Mucosa of descending colon (tissue), 3 donors: ENCODE measurements around the gene MMS22L. TPM values are rescaled to one million over a fixed set of nuclear protein-coding genes. Genes with fewer than 3 reads are reported as not detected.

Source experiments
- ATAC-seq: fragments of 200-7000 bp; cut with Tn5 transposase; one replicate; pipeline ENCODE4 v1.9.1; 2020; ENCODE audit warnings: mild to moderate bottlenecking, moderate library complexity
- DNase-seq, 3 donors: peaks; one replicate each; pipeline ENCODE4 v3.0.0-alpha.2; 2020
- H3K36me3 ChIP-seq: fragments of 200-600 bp; one replicate; pipeline ENCODE4 v1.8.0; 2021; ENCODE audit warnings: low read depth, mild to moderate bottlenecking
- H3K4me1 ChIP-seq: fragments of 200-600 bp; one replicate; pipeline ENCODE4 v1.8.0; 2021; ENCODE audit warnings: low read depth, mild to moderate bottlenecking
- H3K4me3 ChIP-seq: fragments of 200-600 bp; one replicate; pipeline ENCODE4 v1.8.0; 2021; ENCODE audit warnings: mild to moderate bottlenecking
- H3K9me3 ChIP-seq: fragments of 200-600 bp; one replicate; pipeline ENCODE4 v1.8.0; 2021; ENCODE audit warnings: mild to moderate bottlenecking
- intact Hi-C, 2 donors: fragments of 100-400 bp; cut with DNase I in 1 of 2; cut with micrococcal nuclease in 1 of 2; formaldehyde crosslinking; loops; one replicate each; pipeline versions ENCODE4 v1.11.0 to v1.11.1; 2022; cut with DNase I, micrococcal nuclease
- total RNA-seq, 3 donors: library from RNA; stranded (reverse); fragmentation: NEBNext Ultra II Directional in 2 of 3; extraction: Animal tissue kit (Norgen Biotek cat#: 25700) in 2 of 3; gene quantifications; one replicate each; pipeline versions ENCODE4 v1.2.1 to v1.2.4, GENCODE V29; 2021 to 2023
- TF ChIP-seq, protein P1 (sequence below): fragments of 200-600 bp; IDR thresholded peaks from one replicate; pipeline ENCODE4 v1.8.0; 2022; ENCODE audit warnings: antibody characterized with exemption, mild to moderate bottlenecking
- donor health status: DM: no; HTN: no; CAD: no; lungs with moderate emphysema.
- donor health status: DM: no; HTN: no; CAD: no.
- donor health status: DM: no; HTN: yes; CAD: no.

Gene MMS22L
- total RNA-seq, 3 donors from 2014 or later = 9.2 to 10.5 (median 9.5) TPM

- DNase-seq = no peak
- no peaks in the 10 kb centered on the region for H3K36me3 ChIP-seq
- ATAC-seq = no peak
- no peak overlapping the region for H3K4me3 ChIP-seq
- intact Hi-C loops = no loop called here
- no peaks in the 10 kb centered on the region for H3K9me3 ChIP-seq
- TF ChIP-seq, protein P1, sequence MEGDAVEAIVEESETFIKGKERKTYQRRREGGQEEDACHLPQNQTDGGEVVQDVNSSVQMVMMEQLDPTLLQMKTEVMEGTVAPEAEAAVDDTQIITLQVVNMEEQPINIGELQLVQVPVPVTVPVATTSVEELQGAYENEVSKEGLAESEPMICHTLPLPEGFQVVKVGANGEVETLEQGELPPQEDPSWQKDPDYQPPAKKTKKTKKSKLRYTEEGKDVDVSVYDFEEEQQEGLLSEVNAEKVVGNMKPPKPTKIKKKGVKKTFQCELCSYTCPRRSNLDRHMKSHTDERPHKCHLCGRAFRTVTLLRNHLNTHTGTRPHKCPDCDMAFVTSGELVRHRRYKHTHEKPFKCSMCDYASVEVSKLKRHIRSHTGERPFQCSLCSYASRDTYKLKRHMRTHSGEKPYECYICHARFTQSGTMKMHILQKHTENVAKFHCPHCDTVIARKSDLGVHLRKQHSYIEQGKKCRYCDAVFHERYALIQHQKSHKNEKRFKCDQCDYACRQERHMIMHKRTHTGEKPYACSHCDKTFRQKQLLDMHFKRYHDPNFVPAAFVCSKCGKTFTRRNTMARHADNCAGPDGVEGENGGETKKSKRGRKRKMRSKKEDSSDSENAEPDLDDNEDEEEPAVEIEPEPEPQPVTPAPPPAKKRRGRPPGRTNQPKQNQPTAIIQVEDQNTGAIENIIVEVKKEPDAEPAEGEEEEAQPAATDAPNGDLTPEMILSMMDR = no peak
- no peaks in the 10 kb centered on the region for H3K4me1 ChIP-seq
Measured at GRCh38 chr6:97110626-97111025, 172.4 kb downstream of the MMS22L start.

DNA sequence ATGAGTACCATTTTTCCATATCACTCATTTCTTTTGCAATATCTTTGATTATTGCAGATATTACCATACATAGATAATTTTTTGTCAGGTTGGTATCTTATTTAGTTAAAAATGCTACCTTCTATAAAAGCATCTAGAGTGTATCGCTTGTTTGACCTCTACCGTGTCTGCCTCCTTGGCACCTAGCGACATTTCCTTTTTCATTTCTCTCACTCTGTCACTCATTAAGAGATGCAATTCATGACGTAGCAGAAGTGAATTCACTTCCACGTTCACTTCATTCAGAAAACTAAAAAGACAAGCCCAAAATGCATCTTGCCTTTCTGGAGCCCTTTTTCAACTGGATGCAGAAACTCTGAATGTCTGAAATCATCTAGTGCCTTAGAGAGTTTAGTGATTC, 172.9 kb downstream of the MMS22L start:
- TF ChIP-seq, protein P1 = no peak
- DNase-seq = no peak
- no peak for ATAC-seq
- Histone ChIP-seq H3K9me3 (no peaks in the 10 kb centered on the region), H3K4me1 (no peaks in the 10 kb centered on the region), H3K4me3 (no peak overlapping the region), H3K36me3 (no peaks in the 10 kb centered on the region)
- intact Hi-C loops = no loop called here

DNA sequence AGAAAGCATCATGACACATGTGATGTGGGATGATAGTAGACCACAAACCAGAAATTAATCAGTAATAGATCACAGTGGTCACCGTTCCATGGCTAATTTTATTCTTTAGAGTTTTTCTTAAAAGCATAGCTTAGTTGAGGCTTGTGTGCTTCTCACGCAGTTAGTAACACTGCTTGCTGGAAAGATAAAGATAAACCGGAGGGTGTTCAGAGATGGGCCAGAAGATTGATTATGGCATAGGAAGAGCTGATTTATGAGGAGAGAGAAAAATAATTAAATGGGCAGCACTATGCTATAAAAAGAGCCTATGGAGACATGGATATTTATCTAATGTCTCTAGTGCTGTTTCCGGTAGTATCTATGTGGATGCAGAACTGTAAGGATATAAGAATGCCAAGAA, 173.6 kb downstream of the MMS22L start:
- ATAC-seq (no peak), DNase-seq (no peak)
- no peak overlapping the region for H3K4me3 ChIP-seq
- no peaks in the 10 kb centered on the region for H3K4me1 ChIP-seq
- no peaks in the 10 kb centered on the region for H3K36me3 ChIP-seq
- TF ChIP-seq, protein P1 = no peak
- H3K9me3 ChIP-seq = no peaks in the 10 kb centered on the region
- intact Hi-C loops = no loop called here

DNA sequence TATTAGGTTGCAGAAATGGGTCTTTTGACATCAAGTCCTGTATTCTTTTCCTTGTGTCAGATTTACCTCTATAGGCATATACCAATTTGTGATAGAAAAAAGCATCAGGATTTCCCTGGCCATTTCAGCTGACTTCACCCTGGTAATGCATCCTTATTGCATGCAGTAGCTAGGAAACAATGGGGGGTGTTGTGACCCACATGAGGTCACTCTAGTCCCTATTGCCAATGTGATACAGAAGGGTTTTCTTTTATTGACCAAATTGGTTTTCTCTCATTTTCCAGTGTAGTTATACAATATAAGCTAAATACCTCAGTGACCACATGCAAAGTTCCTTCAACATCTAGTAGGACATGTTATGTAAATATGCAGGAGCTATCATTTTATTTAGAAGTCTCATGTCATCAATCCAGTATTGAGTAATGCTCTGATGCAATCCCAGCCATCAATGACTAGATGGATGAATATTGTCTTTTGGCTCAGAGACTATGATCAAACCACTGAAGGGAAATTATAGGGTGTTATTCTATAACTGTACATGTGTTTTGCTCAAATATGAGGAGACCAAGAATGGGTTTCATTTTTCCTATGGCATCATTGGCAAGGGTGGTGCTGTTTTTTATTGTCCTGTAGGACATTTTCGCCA, 180.7 kb downstream of the MMS22L start:
- no peak for ATAC-seq
- Histone ChIP-seq H3K4me3 (no peak overlapping the region), H3K4me1 (no peaks in the 10 kb centered on the region), H3K36me3 (no peaks in the 10 kb centered on the region), H3K9me3 (no peaks in the 10 kb centered on the region)
- TF ChIP-seq, protein P1 = no peak
- intact Hi-C loops = no loop called here
- no peak for DNase-seq

DNA sequence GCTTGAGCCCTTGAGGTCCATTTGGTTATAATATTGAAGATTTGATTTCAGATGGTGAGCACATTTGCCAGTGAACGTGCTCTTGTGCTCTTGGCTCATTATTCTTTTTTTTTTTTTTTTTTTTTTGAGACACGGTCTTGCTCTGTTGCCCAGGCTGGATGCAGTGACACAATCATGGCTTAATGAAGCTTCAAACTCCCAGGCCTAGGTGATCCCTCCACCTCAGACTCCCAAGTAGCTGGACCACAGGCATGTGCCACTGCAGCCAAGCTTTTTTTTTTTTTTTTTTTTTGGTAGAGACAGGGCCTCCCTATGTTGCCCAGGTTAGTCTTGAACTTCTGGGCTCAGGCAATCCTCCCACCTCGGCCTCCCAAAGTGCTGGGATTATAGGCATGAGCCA, 182.3 kb downstream of the MMS22L start:
- intact Hi-C loops = no loop called here
- H3K9me3 ChIP-seq = no peaks in the 10 kb centered on the region
- H3K4me3 ChIP-seq = no peak overlapping the region
- TF ChIP-seq, protein P1 = no peak
- no peaks in the 10 kb centered on the region for H3K36me3 ChIP-seq
- DNase-seq (no peak), ATAC-seq (no peak)
- no peaks in the 10 kb centered on the region for H3K4me1 ChIP-seq
